ENCODE data around the gene ACKR2. TPM values are rescaled to one million over a fixed set of nuclear protein-coding genes. Genes with fewer than 3 reads are reported as not detected.
A peak's percentile ranks its signal among the peaks of the same experiment; 100 is the strongest.

Gene ACKR2
- total and polyA plus RNA-seq, 2 of the 13 experiments (the other 11 are each of a cell fraction or from before 2014, with no cell fraction given) = 1.1 to 1.9 TPM

DNA sequence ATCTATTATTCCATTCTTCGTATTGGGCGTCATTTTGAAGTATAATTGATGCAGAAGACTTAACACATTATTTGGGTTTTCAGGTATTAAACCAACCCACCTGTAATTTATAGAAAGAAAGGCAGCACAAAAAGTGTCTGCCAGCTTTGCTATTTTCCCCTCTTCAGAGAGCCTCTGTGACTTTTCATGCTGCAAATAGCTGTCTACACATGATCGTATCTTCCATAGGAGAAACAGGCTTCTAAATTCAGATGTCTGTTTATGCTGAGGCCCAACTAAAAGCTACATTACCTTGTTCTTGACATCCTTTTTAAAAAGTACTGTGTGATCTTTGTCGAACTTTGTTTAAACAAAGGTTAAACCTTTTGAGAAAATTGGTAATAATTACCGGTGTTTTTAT is 5.0 kb downstream of the ACKR2 start:
- CTCF ChIA-PET (ENCODE audit: low intra/inter-chr PET ratio, low total read pairs) = no interaction called here
- H3K4me2 ChIP-seq (ENCODE audit: low read depth, low read length) = no peak overlapping the region
- no peaks in the 10 kb centered on the region for H3K36me3 ChIP-seq (replicated peaks in 1 of 2; ENCODE audit: control insufficient read depth in 1 of 2, insufficient read depth in 2 of 2, low read length in 2 of 2)
- POLR2A ChIA-PET = interaction anchor here (4.6 kb wide), 1 partner anchor 10 kb away, joined by 41 read pairs; the partner anchor contains the start of gene HIGD1A
- DNase-seq (ENCODE audit: low spot score) = no peak
- no peaks in the 10 kb centered on the region for H4K20me1 ChIP-seq (ENCODE audit: insufficient read depth, low read length)
- no peak overlapping the region for H3K9ac ChIP-seq (ENCODE audit: insufficient read depth, low read depth, low read length)
- no peaks in the 10 kb centered on the region for H3K27me3 ChIP-seq (ENCODE audit: control insufficient read depth in 1 of 2, insufficient read depth in 2 of 2, low read length in 2 of 2)
- H3K9me3 ChIP-seq (ENCODE audit: low read length) = no peaks in the 10 kb centered on the region
- in situ Hi-C loops (cut with HindIII; ENCODE audit: extremely low pct_ligation_motif_present, low pct_unique_long_range_greater_than_20kb) = no loop called here
- H3K4me1 ChIP-seq (ENCODE audit: insufficient read depth, low read length) = peaks cover 68% of the 10 kb centered on the region
- H3K27ac ChIP-seq (ENCODE audit: extremely low read length, insufficient read depth, low read length) = no peak overlapping the region
- no peak overlapping the region for H3K4me3 ChIP-seq (replicated peaks in 1 of 3; ENCODE audit: insufficient read depth in 1 of 3, low read depth in 2 of 3, low read length in 3 of 3)
- no peak for ATAC-seq
- TF ChIP-seq, protein P1, sequence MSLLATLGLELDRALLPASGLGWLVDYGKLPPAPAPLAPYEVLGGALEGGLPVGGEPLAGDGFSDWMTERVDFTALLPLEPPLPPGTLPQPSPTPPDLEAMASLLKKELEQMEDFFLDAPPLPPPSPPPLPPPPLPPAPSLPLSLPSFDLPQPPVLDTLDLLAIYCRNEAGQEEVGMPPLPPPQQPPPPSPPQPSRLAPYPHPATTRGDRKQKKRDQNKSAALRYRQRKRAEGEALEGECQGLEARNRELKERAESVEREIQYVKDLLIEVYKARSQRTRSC (CRISPR knock-in tag; IDR thresholded peaks at IDR 0.05; ENCODE audit: low read depth) = no peak
- TF ChIP-seq EZH2 (conservative IDR thresholded peaks at IDR 0.05; ENCODE audit: low read depth, low read length) (no peak), ZNF17 (CRISPR knock-in tag; IDR thresholded peaks at IDR 0.05) (no peak), ZNF773 (CRISPR knock-in tag; IDR thresholded peaks at IDR 0.05; ENCODE audit: borderline replicate concordance) (no peak), RORA (CRISPR knock-in tag; IDR thresholded peaks at IDR 0.05) (no peak), NFIB (CRISPR knock-in tag; IDR thresholded peaks at IDR 0.05; ENCODE audit: borderline replicate concordance) (no peak)
- H2AFZ ChIP-seq (ENCODE audit: low read length) = no peak overlapping the region
- WGBS (ENCODE audit: low lambda C conversion rate) = 62% methylated on average over 5 of the region's 5 CpGs
- BruUV-seq (replicated peaks) = no TSS peak
- no peaks in the 10 kb centered on the region for H3K79me2 ChIP-seq (ENCODE audit: insufficient read depth, low read length)
- intact Hi-C loops (cut with micrococcal nuclease; ENCODE audit: unreplicated experiment) = no loop called here
- no peak for FAIRE-seq

DNA sequence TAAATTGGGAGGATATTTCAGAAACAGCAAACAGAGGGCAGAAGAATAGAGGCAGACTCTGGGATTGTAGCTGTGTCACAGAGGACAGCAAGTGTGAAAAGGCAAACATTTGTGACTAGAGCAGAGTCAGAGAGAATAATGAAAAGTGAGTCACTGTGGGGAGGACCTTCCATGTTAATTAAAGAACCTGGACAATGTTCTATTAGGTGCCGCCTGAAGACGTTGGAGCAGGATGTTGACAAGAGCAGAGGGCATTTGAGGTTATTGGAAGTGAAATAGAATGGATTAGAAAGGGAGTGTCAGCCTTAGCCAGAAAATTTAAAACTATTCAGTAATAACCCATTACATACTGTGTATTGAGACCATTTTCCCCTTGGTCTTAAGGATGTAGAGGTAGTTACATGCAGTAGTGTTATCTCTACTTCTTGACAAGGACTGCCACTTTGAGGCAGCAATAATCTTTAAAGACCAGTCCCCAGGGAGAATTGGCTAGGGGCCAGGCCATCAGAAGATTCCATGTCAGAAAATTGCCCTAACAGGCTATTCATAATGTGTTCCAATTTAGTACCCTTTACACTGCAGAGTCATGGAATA is 5.8 kb downstream of the ACKR2 start:
- H3K4me3 ChIP-seq (replicated peaks in 1 of 3; ENCODE audit: insufficient read depth in 1 of 3, low read depth in 2 of 3, low read length in 3 of 3) = no peak overlapping the region
- ATAC-seq (no peak), DNase-seq (ENCODE audit: low spot score) (peak; percentile 8), FAIRE-seq (no peak)
- ChIA-PET CTCF (ENCODE audit: low intra/inter-chr PET ratio, low total read pairs) (no interaction called here), POLR2A (interaction anchor here (0.7 to 4.6 kb wide), 3 partner anchors 10 to 15 kb away, joined by 3 to 41 read pairs (median 3); partner anchors contain the start of gene HIGD1A)
- H3K79me2 ChIP-seq (ENCODE audit: insufficient read depth, low read length) = no peaks in the 10 kb centered on the region
- no peaks in the 10 kb centered on the region for H3K9me3 ChIP-seq (ENCODE audit: low read length)
- no peaks in the 10 kb centered on the region for H4K20me1 ChIP-seq (ENCODE audit: insufficient read depth, low read length)
- BruUV-seq (replicated peaks) = no TSS peak
- H3K4me2 ChIP-seq (ENCODE audit: low read depth, low read length) = peak overlapping the region; percentile 5; the same call in 1 of the 2 replicates
- no peak overlapping the region for H2AFZ ChIP-seq (ENCODE audit: low read length)
- H3K36me3 ChIP-seq (replicated peaks in 1 of 2; ENCODE audit: control insufficient read depth in 1 of 2, insufficient read depth in 2 of 2, low read length in 2 of 2) = no peaks in the 10 kb centered on the region
- peaks cover 75% of the 10 kb centered on the region for H3K4me1 ChIP-seq (ENCODE audit: insufficient read depth, low read length)
- in situ Hi-C loops (cut with HindIII; ENCODE audit: extremely low pct_ligation_motif_present, low pct_unique_long_range_greater_than_20kb) (no loop called here), intact Hi-C loops (cut with micrococcal nuclease; ENCODE audit: unreplicated experiment) (no loop called here)
- H3K27ac ChIP-seq (ENCODE audit: extremely low read length, insufficient read depth, low read length) = no peak overlapping the region
- TF ChIP-seq, protein P2, sequence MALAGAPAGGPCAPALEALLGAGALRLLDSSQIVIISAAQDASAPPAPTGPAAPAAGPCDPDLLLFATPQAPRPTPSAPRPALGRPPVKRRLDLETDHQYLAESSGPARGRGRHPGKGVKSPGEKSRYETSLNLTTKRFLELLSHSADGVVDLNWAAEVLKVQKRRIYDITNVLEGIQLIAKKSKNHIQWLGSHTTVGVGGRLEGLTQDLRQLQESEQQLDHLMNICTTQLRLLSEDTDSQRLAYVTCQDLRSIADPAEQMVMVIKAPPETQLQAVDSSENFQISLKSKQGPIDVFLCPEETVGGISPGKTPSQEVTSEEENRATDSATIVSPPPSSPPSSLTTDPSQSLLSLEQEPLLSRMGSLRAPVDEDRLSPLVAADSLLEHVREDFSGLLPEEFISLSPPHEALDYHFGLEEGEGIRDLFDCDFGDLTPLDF (CRISPR knock-in tag; IDR thresholded peaks at IDR 0.05) = no peak
- no peak for TF ChIP-seq TAF1 (CRISPR knock-in tag; IDR thresholded peaks at IDR 0.05)
- TF ChIP-seq RXRB (CRISPR knock-in tag; IDR thresholded peaks at IDR 0.05; ENCODE audit: borderline replicate concordance) = 0 out of 2 replicates have a peak, but pooled peaks have one; percentile 40
- TF ChIP-seq ZNF264 (CRISPR knock-in tag; IDR thresholded peaks at IDR 0.05) = no peak
- no peak for TF ChIP-seq ZNF501 (CRISPR knock-in tag; IDR thresholded peaks at IDR 0.05)
- peak; percentile 33; the same call in 1 of the 2 replicates for TF ChIP-seq FOSL2 (CRISPR knock-in tag; IDR thresholded peaks at IDR 0.05)
- no peak for TF ChIP-seq SOX13 (IDR thresholded peaks at IDR 0.05)
- peak in 1 of 2 experiments; percentile 18; a peak in 1 of 4 replicates for TF ChIP-seq SOX13 (CRISPR knock-in tag; conservative IDR thresholded peaks at IDR 0.05 in 1 of 2, IDR thresholded peaks at IDR 0.05 in 1 of 2)
- TF ChIP-seq, protein P3, sequence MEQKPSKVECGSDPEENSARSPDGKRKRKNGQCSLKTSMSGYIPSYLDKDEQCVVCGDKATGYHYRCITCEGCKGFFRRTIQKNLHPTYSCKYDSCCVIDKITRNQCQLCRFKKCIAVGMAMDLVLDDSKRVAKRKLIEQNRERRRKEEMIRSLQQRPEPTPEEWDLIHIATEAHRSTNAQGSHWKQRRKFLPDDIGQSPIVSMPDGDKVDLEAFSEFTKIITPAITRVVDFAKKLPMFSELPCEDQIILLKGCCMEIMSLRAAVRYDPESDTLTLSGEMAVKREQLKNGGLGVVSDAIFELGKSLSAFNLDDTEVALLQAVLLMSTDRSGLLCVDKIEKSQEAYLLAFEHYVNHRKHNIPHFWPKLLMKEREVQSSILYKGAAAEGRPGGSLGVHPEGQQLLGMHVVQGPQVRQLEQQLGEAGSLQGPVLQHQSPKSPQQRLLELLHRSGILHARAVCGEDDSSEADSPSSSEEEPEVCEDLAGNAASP (CRISPR knock-in tag; IDR thresholded peaks at IDR 0.05; ENCODE audit: borderline replicate concordance) = peak; percentile 43; the same call in 1 of the 2 replicates
- TF ChIP-seq CBFB (CRISPR knock-in tag; IDR thresholded peaks at IDR 0.05) = no peak
- no peak overlapping the region for H3K9ac ChIP-seq (ENCODE audit: insufficient read depth, low read depth, low read length)
- no peaks in the 10 kb centered on the region for H3K27me3 ChIP-seq (ENCODE audit: control insufficient read depth in 1 of 2, insufficient read depth in 2 of 2, low read length in 2 of 2)
- WGBS (ENCODE audit: low lambda C conversion rate) = 12% methylated on average over 2 of the region's 2 CpGs
